Measurements from ENCODE around the gene ANKS3. TPM values are rescaled to one million over a fixed set of nuclear protein-coding genes. Genes with fewer than 3 reads are reported as not detected.

The ANKS3 gene
- total RNA-seq, 6 experiments from 2014 or later, result 16.7 to 23.1 (median 19.7) TPM

- Mint-ChIP-seq H3K4me3 (peak overlapping the region; percentile 88), H3K27ac (no peak overlapping the region), H3K36me3 (ENCODE audit: low read depth) (no peaks in the 10 kb centered on the region), H3K4me1 (ENCODE audit: low read depth) (peaks cover 31% of the 10 kb centered on the region), H3K27me3 (ENCODE audit: insufficient read depth) (no peaks in the 10 kb centered on the region; the same call in 1 of the 2 replicates), H3K9me3 (no peaks in the 10 kb centered on the region)
- DNase-seq, result no peak
- TF ChIP-seq CTCF (IDR thresholded peaks at IDR 0.05), result no peak
Measured at GRCh38 chr16:4769306-4769638, 35.2 kb upstream of the ANKS3 start.

- Mint-ChIP-seq H3K4me3 (peak overlapping the region; percentile 88), H3K9me3 (no peaks in the 10 kb centered on the region), H3K36me3 (ENCODE audit: low read depth) (no peaks in the 10 kb centered on the region), H3K27me3 (ENCODE audit: insufficient read depth) (no peaks in the 10 kb centered on the region; the same call in 1 of the 2 replicates), H3K4me1 (ENCODE audit: low read depth) (peaks cover 27% of the 10 kb centered on the region), H3K27ac (peak overlapping the region; percentile 94)
- DNase-seq, result peak; percentile 93
- TF ChIP-seq CTCF (IDR thresholded peaks at IDR 0.05), result no peak
Measured at GRCh38 chr16:4768549-4769305, 34.7 kb upstream of the ANKS3 start.

GRCh38 chr16:4767872-4768548, 33.9 kb upstream of the ANKS3 start:
- Mint-ChIP-seq H3K9me3 (no peaks in the 10 kb centered on the region), H3K27ac (peak overlapping the region; percentile 94), H3K36me3 (ENCODE audit: low read depth) (no peaks in the 10 kb centered on the region), H3K4me3 (peak overlapping the region; percentile 88), H3K27me3 (ENCODE audit: insufficient read depth) (no peaks in the 10 kb centered on the region; the same call in 1 of the 2 replicates), H3K4me1 (ENCODE audit: low read depth) (peaks cover 26% of the 10 kb centered on the region)
- no peak for TF ChIP-seq CTCF (IDR thresholded peaks at IDR 0.05)
- no peak for DNase-seq

GRCh38 chr16:4766875-4767628, 33.0 kb upstream of the ANKS3 start, which contains the start of gene ZNF500:
TSS of gene ZNF500 (minus strand) at chr16:4767162. CDS start at chr16:4765978, 1,184 bp downstream.
- DNase-seq, result peak; percentile 96
- Mint-ChIP-seq H3K4me1 (ENCODE audit: low read depth) (peaks cover 26% of the 10 kb centered on the region), H3K9me3 (no peaks in the 10 kb centered on the region), H3K27me3 (ENCODE audit: insufficient read depth) (no peaks in the 10 kb centered on the region; the same call in 1 of the 2 replicates), H3K36me3 (ENCODE audit: low read depth) (no peaks in the 10 kb centered on the region), H3K27ac (peak within 1 kb of the TSS; percentile 94), H3K4me3 (peak within 1 kb of the TSS; percentile 93)
- no peak for TF ChIP-seq CTCF (IDR thresholded peaks at IDR 0.05)

Measured in HFFc6 (cell line).